ENCODE results near the gene C1QTNF7. TPM values are rescaled to one million over a fixed set of nuclear protein-coding genes. Genes with fewer than 3 reads are reported as not detected.

C1QTNF7 gene
- total RNA-seq, 2 experiments from 2014 or later = not detected

- no peaks in the 10 kb centered on the region for H3K9me3 Mint-ChIP-seq
- H3K4me3 Mint-ChIP-seq = peak overlapping the region; percentile 77
- ATAC-seq (ENCODE audit: low read depth) (peak; percentile 80), DNase-seq (peak; percentile 31)
- H3K36me3 Mint-ChIP-seq = no peaks in the 10 kb centered on the region
- peaks cover 23% of the 10 kb centered on the region for H3K4me1 Mint-ChIP-seq
- peak overlapping the region; percentile 86 for H3K27ac Mint-ChIP-seq
- peaks cover 3% of the 10 kb centered on the region for H3K27me3 Mint-ChIP-seq
- POLR2A ChIA-PET = interaction anchor here (2.2 kb wide), 1 partner anchor 25 kb away, joined by 6 read pairs; no protein-coding TSS in a partner anchor
Observed at GRCh38 chr4:15400981-15401671, 26.7 kb upstream of the C1QTNF7 start.

DNA sequence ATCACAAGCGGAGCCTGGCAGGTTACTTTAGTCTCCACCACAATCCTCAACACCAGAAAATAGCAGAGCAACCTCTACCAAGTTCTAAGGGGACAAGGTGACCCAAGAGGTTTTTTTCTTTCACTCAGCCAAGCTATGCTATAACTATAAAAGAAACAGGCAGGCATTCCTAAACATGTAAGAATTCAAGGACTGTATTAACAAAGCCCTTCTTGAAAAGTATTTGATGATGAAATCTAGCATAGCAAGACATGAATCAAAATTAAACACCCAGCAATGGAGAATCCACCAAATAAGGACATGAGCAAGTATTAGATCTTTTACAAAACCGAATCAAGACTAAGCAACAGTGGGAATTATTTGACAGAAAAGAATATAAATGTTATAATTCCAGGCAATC lies 25.7 kb upstream of the C1QTNF7 start:
- no peak overlapping the region for H3K27ac Mint-ChIP-seq
- DNase-seq = no peak
- H3K4me1 Mint-ChIP-seq = peaks cover 21% of the 10 kb centered on the region
- peaks cover 3% of the 10 kb centered on the region for H3K27me3 Mint-ChIP-seq
- no peaks in the 10 kb centered on the region for H3K36me3 Mint-ChIP-seq
- H3K9me3 Mint-ChIP-seq = no peaks in the 10 kb centered on the region
- POLR2A ChIA-PET = interaction anchor here (2.2 kb wide), 1 partner anchor 26 kb away, joined by 6 read pairs; no protein-coding TSS in a partner anchor
- no peak for ATAC-seq (ENCODE audit: low read depth)
- no peak overlapping the region for H3K4me3 Mint-ChIP-seq

DNA sequence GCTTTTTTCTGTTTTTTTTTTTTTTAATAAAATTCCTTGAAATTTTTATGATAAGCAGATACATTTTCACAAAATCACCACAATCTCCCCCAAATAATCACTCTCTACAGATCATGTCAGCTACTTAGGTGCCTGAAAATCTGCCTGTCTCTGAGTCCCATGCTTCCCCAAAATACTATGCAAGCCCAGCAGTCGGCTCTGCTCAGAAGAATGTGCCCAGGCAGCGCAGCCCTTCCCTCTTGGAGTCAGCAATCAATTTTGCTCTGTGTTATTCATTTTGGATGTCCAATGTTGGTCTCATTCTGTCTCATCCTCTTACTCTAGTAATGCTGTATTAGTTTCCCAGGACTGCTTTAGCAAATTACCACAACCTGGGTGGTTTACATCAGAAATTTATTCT lies 24.9 kb upstream of the C1QTNF7 start:
- no peak overlapping the region for H3K4me3 Mint-ChIP-seq
- POLR2A ChIA-PET = no interaction called here
- H3K36me3 Mint-ChIP-seq = no peaks in the 10 kb centered on the region
- DNase-seq = no peak
- no peak overlapping the region for H3K27ac Mint-ChIP-seq
- H3K4me1 Mint-ChIP-seq = peaks cover 21% of the 10 kb centered on the region
- peaks cover 3% of the 10 kb centered on the region for H3K27me3 Mint-ChIP-seq
- H3K9me3 Mint-ChIP-seq = no peaks in the 10 kb centered on the region
- no peak for ATAC-seq (ENCODE audit: low read depth)

DNA sequence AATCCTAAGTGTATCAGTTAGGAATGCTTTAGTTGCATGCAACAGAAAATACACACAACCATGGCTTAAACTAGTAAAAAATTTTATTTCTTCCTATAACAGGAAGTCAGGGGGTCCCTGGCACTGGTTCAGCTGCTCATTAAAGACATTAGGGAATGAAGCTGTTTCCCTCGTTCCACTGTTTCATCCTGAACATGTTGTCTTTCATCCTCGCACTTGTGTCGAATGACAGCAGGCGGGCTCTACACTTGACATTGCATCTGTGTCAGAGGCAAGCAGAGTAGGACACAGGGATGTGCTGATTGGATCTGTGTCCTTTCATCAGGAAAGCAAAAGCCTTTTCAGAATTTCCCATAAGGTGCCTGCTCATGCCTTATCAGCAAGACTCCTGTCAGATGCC lies 22.8 kb upstream of the C1QTNF7 start:
- POLR2A ChIA-PET = no interaction called here
- H3K27ac Mint-ChIP-seq = no peak overlapping the region
- ATAC-seq (ENCODE audit: low read depth) = no peak
- H3K4me3 Mint-ChIP-seq = no peak overlapping the region
- H3K27me3 Mint-ChIP-seq = peaks cover 3% of the 10 kb centered on the region
- no peaks in the 10 kb centered on the region for H3K9me3 Mint-ChIP-seq
- H3K4me1 Mint-ChIP-seq = peaks cover 20% of the 10 kb centered on the region
- no peak for DNase-seq
- H3K36me3 Mint-ChIP-seq = no peaks in the 10 kb centered on the region

DNA sequence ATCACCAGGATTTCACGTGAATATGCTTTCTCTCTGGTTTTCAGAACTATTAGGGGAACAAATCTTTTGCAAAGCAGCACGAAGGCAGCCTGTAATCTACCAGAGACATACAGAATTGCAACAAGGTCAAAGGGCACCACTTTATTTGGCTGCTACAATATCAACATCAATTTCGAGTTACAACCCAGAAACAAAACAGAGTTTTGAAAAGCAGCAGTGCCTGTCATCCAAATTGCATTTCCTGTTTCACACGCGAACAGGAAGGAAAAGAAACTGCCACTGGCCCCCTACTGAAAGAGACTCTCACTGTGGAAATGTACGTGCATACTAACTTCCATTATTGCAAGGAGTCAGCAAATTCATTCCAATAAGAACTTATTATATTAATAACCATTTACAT lies 17.1 kb upstream of the C1QTNF7 start:
- no peaks in the 10 kb centered on the region for H3K27me3 Mint-ChIP-seq
- H3K4me1 Mint-ChIP-seq = peaks cover 9% of the 10 kb centered on the region
- POLR2A ChIA-PET = no interaction called here
- ATAC-seq (ENCODE audit: low read depth) (peak; percentile 82), DNase-seq (no peak)
- peak overlapping the region; percentile 50 for H3K4me3 Mint-ChIP-seq
- H3K27ac Mint-ChIP-seq = peak overlapping the region; percentile 80
- H3K36me3 Mint-ChIP-seq = peaks cover 8% of the 10 kb centered on the region
- H3K9me3 Mint-ChIP-seq = peaks cover 2% of the 10 kb centered on the region

DNA sequence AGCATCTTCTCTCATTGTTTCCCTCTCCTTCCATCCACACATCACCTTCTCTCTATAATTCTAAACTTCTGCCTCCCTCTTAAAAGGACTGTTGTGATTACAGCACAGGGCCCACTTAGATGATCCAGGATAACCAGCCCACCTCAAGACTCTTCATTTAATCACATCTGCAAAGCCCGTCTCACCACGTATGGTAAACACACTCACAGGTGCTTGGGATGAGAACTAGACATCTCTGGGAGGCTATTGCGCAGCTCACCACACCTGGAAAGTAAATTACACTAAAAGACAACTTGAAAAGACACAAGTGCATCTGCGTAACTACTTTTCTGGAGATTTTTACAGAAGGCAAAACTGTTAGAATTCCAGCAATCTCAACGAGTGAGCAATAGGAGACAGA lies 15.4 kb upstream of the C1QTNF7 start:
- DNase-seq (no peak), ATAC-seq (ENCODE audit: low read depth) (no peak)
- peaks cover 9% of the 10 kb centered on the region for H3K4me1 Mint-ChIP-seq
- peaks cover 8% of the 10 kb centered on the region for H3K36me3 Mint-ChIP-seq
- H3K4me3 Mint-ChIP-seq = no peak overlapping the region
- POLR2A ChIA-PET = no interaction called here
- no peaks in the 10 kb centered on the region for H3K27me3 Mint-ChIP-seq
- H3K9me3 Mint-ChIP-seq = peaks cover 2% of the 10 kb centered on the region
- no peak overlapping the region for H3K27ac Mint-ChIP-seq

GRCh38 chr4:15413010-15413622 lies 14.7 kb upstream of the C1QTNF7 start:
- peaks cover 3% of the 10 kb centered on the region for H3K9me3 Mint-ChIP-seq
- no peak overlapping the region for H3K4me3 Mint-ChIP-seq
- no peak for DNase-seq
- ATAC-seq (ENCODE audit: low read depth) = no peak
- H3K36me3 Mint-ChIP-seq = peaks cover 8% of the 10 kb centered on the region
- POLR2A ChIA-PET = no interaction called here
- no peak overlapping the region for H3K27ac Mint-ChIP-seq
- H3K27me3 Mint-ChIP-seq = no peaks in the 10 kb centered on the region
- peaks cover 9% of the 10 kb centered on the region for H3K4me1 Mint-ChIP-seq

GRCh38 chr4:15413623-15414019 lies 14.2 kb upstream of the C1QTNF7 start:
- Mint-ChIP-seq H3K27me3 (no peaks in the 10 kb centered on the region), H3K9me3 (peaks cover 3% of the 10 kb centered on the region), H3K4me3 (no peak overlapping the region), H3K4me1 (peaks cover 9% of the 10 kb centered on the region), H3K36me3 (peaks cover 9% of the 10 kb centered on the region), H3K27ac (no peak overlapping the region)
- no peak for DNase-seq
- no peak for ATAC-seq (ENCODE audit: low read depth)
- POLR2A ChIA-PET = no interaction called here

DNA sequence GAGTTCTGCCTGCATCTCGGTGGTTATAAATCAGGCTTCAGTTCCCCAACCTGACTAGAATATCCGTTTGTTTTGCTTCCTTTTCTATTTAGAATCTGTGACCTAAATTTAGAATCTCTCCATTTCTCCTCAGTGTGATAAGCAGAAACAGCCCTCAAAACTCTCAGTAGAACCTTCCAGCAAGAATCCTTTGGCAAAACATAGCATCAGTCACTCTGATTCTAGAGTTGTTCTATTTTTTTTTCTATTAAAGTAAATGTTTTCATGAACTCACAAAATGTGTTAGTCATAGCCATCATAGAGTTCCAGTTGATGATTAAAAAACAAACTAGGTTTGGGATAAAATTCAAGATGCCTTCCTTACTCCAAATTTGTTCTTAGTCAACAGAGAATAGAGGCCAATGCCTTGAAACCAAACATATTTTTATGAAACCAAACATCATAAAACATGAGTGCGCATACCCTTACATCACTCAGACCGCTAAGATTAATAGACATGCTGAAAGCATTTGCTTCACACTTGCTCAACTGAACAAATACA lies 13.2 kb upstream of the C1QTNF7 start:
- Mint-ChIP-seq H3K27ac (no peak overlapping the region), H3K9me3 (peaks cover 3% of the 10 kb centered on the region), H3K4me1 (peaks cover 9% of the 10 kb centered on the region), H3K27me3 (no peaks in the 10 kb centered on the region), H3K36me3 (peaks cover 9% of the 10 kb centered on the region), H3K4me3 (no peak overlapping the region)
- ATAC-seq (ENCODE audit: low read depth) = no peak
- no peak for DNase-seq
- POLR2A ChIA-PET = no interaction called here

DNA sequence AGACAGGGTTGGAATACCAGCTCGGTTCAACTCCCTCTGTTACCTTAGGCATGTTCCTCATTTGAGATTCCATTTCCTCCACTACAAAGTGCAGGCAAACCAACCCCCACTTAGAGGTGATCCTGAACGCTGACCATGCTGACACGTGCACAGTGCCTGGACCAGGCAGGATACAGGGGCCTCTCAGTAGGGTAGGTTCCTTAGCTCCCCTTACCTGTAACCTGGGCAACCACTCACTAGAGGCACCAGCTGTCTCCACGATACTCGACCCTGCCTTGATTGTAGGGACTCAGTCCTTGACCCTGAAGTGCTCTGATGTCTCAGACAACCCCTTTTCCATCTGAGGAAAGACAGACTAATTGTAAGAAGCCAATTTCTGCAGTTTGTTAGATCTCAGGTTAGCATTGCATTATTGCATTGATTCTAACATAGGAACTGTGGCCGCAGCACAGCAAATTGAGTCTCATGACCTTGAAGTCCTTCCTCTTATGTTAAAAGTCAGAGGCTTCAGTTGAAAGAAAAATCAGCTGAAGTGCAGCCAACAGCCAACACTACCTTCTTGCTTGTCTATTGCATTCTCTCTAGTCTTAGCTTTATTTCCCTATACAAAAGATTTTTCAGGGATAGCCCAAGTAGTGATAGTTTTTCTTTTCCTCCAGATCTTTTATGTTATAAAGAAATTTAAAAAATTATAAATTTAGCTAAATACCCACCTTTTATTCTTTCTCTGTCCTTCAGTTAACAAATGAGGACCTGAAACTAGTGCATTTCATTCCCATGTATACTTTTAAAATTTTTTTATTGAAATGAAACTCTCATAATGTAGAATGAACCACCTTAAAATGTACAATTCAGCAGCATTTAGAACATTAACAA lies 11.2 kb upstream of the C1QTNF7 start:
- H3K4me1 Mint-ChIP-seq = no peaks in the 10 kb centered on the region
- POLR2A ChIA-PET = no interaction called here
- H3K4me3 Mint-ChIP-seq = no peak overlapping the region
- ATAC-seq (ENCODE audit: low read depth) = no peak
- H3K36me3 Mint-ChIP-seq = peaks cover 8% of the 10 kb centered on the region
- no peaks in the 10 kb centered on the region for H3K27me3 Mint-ChIP-seq
- H3K27ac Mint-ChIP-seq = no peak overlapping the region
- peaks cover 3% of the 10 kb centered on the region for H3K9me3 Mint-ChIP-seq
- no peak for DNase-seq

DNA sequence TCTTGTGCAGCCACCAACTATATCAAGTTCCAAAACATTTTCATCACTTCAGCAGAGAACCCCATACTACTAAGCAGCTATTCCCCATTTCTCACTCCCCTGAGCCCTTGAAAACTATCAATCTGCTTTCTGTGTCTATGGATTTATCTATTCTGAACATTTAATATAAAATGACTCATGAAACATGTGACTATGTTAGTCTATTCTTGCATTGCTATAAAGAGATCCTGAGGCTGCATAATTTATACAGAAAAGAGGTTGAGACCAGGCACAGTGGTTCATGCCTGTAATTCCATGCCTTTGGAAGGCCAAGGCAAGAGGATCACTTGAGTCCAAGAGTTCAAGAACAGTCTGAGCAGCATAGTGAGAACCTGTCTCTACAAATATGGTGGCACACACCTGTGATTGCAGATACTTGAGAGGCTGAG lies 10.6 kb upstream of the C1QTNF7 start:
- Mint-ChIP-seq H3K4me1 (no peaks in the 10 kb centered on the region), H3K27ac (no peak overlapping the region), H3K36me3 (peaks cover 6% of the 10 kb centered on the region), H3K9me3 (peaks cover 3% of the 10 kb centered on the region), H3K4me3 (no peak overlapping the region), H3K27me3 (no peaks in the 10 kb centered on the region)
- DNase-seq (no peak), ATAC-seq (ENCODE audit: low read depth) (no peak)
- POLR2A ChIA-PET = no interaction called here

GRCh38 chr4:15418956-15419355 lies 8.9 kb upstream of the C1QTNF7 start:
- peaks cover 5% of the 10 kb centered on the region for H3K9me3 Mint-ChIP-seq
- H3K36me3 Mint-ChIP-seq = peaks cover 4% of the 10 kb centered on the region
- no peak for DNase-seq
- H3K4me3 Mint-ChIP-seq = no peak overlapping the region
- H3K4me1 Mint-ChIP-seq = peaks cover 2% of the 10 kb centered on the region
- H3K27me3 Mint-ChIP-seq = no peaks in the 10 kb centered on the region
- ATAC-seq (ENCODE audit: low read depth) = no peak
- no peak overlapping the region for H3K27ac Mint-ChIP-seq
- POLR2A ChIA-PET = no interaction called here

- POLR2A ChIA-PET = no interaction called here
- Mint-ChIP-seq H3K36me3 (peaks cover 1% of the 10 kb centered on the region), H3K4me3 (no peak overlapping the region), H3K4me1 (peaks cover 6% of the 10 kb centered on the region), H3K27ac (no peak overlapping the region), H3K27me3 (no peaks in the 10 kb centered on the region), H3K9me3 (peaks cover 3% of the 10 kb centered on the region)
- ATAC-seq (ENCODE audit: low read depth) = no peak
- DNase-seq = no peak
Observed at GRCh38 chr4:15420642-15421041, 7.2 kb upstream of the C1QTNF7 start.

Measured in activated naive CD8-positive, alpha-beta T cell treated with anti-CD3 and anti-CD28 coated beads, Interleukin-2, amount 10 ng/mL, durations not matched to agents 7 days and 5 days (primary cell).